SW 1271 (cell line): Measurements from ENCODE around the gene TRIP10.
"Not testable (repeated sequence)": the region's sequence is repeated elsewhere in the genome, so short reads cannot be mapped to it uniquely, and the experiment has no call there.

Source experiments
- DNase-seq, 2 experiments: peaks; one replicate each; lab custom pipeline; 2025; lab: John Stamatoyannopoulos, UW

The TRIP10 gene

GRCh38 chr19:6767357-6768235 lies 28.1 kb downstream of the TRIP10 start, which contains the start of gene SH2D3A:
TSS of gene SH2D3A (minus strand) at chr19:6767435. CDS start at chr19:6763748, 3,687 bp downstream.
- peak in 1 of 2 experiments; percentile 43 for DNase-seq

GRCh38 chr19:6768236-6768785 lies 28.8 kb downstream of the TRIP10 start:
- no peak for DNase-seq

- DNase-seq, result no peak
These were observed 29.6 kb downstream of the TRIP10 start for GRCh38 chr19:6769006-6769619.

GRCh38 chr19:6771648-6772027 lies 32.2 kb downstream of the TRIP10 start:
- DNase-seq, result not testable (repeated sequence)

- DNase-seq, result no peak
These were observed 32.8 kb downstream of the TRIP10 start, which contains the start of gene VAV1 for GRCh38 chr19:6772028-6772865. TSS of gene VAV1 (plus strand) at chr19:6772708. CDS start at chr19:6772808, 100 bp downstream.

GRCh38 chr19:6772866-6773322 lies 33.4 kb downstream of the TRIP10 start:
- no peak for DNase-seq

GRCh38 chr19:6773323-6773931 lies 33.9 kb downstream of the TRIP10 start:
- no peak for DNase-seq

- no peak for DNase-seq
These were observed 35.6 kb downstream of the TRIP10 start for GRCh38 chr19:6774821-6775707.

- DNase-seq, result not testable (repeated sequence)
These were observed 36.6 kb downstream of the TRIP10 start for GRCh38 chr19:6776045-6776444.

- no peak for DNase-seq
These were observed 37.5 kb downstream of the TRIP10 start for GRCh38 chr19:6776999-6777398.

GRCh38 chr19:6777434-6777833 lies 38.0 kb downstream of the TRIP10 start:
- no peak for DNase-seq

- DNase-seq, result no peak
These were observed 38.9 kb downstream of the TRIP10 start for GRCh38 chr19:6778386-6778785.

GRCh38 chr19:6779206-6779605 lies 39.7 kb downstream of the TRIP10 start:
- peak in 1 of 2 experiments; percentile 34 for DNase-seq

- DNase-seq, result no peak
These were observed 47.9 kb downstream of the TRIP10 start for GRCh38 chr19:6787393-6787792.

GRCh38 chr19:6788896-6789295 lies 49.4 kb downstream of the TRIP10 start:
- no peak for DNase-seq

- DNase-seq, result no peak
These were observed 51.0 kb downstream of the TRIP10 start for GRCh38 chr19:6790194-6791128.

GRCh38 chr19:6791237-6791636 lies 51.8 kb downstream of the TRIP10 start:
- no peak for DNase-seq

GRCh38 chr19:6793411-6793810 lies 53.9 kb downstream of the TRIP10 start:
- DNase-seq, result no peak

GRCh38 chr19:6793973-6794372 lies 54.5 kb downstream of the TRIP10 start:
- no peak for DNase-seq
